Stimulated activated CD4-positive, alpha-beta T cell treated with anti-CD3 and anti-CD28 coated beads, TNF-alpha, amount 100 ng/mL, for 1 hour (primary cell): ENCODE data around the gene HOXB4.

ENCODE experiments used
- DNase-seq, 3 donors: peaks; one replicate each; pipeline ENCODE4 v3.0.0-alpha.2; 2020; ENCODE audit warnings: low read depth in 3 of 3, low spot score in 1 of 3

The HOXB4 gene

GRCh38 chr17:48615047-48615962 lies 37.2 kb upstream of the HOXB4 start, which contains the start of gene HOXB8:
HOXB8 (minus strand) TSS chr17:48615292; CDS start chr17:48614704, 588 bp downstream.
- no peak for DNase-seq

GRCh38 chr17:48613862-48614694 lies 35.9 kb upstream of the HOXB4 start:
- DNase-seq, result no peak

DNA sequence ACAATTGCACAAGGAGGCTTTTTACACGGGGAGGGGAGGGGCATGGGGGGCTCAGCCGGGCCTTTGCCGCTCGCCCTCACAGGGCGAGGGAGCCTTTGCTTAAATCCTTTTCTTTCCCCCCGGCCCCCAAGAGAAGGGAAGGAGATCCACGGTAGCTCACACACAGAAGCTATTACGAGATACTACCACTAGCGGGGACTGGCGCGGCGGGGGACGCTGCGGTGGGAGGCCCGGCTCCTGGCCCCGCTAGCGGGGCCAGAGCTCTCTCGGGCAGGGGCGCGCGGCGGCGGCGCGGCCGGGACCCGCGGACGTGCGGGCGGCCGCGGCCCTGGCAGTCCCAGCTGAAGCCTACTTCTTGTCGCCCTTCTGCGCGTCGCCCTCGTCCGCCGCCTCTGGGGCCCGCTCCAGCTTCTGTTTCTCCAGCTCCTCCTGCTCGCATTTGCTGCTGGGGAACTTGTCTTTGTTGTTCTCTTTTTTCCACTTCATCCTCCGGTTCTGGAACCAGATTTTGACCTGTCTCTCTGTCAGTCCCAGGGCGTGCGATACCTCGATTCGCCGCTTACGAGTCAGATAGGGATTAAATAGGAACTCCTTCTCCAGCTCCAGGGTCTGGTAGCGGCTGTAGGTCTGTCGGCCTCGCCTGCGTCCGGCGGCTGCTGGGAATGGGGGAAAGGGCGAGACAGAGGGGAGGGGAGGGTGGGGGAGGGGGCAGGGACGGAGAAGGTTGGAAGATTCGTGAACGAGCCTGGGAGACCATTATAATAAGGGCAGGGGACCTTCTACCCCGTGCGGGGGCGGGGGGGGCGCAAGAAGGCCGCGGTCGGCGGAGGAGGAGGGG lies 34.9 kb upstream of the HOXB4 start:
- no peak for DNase-seq

DNA sequence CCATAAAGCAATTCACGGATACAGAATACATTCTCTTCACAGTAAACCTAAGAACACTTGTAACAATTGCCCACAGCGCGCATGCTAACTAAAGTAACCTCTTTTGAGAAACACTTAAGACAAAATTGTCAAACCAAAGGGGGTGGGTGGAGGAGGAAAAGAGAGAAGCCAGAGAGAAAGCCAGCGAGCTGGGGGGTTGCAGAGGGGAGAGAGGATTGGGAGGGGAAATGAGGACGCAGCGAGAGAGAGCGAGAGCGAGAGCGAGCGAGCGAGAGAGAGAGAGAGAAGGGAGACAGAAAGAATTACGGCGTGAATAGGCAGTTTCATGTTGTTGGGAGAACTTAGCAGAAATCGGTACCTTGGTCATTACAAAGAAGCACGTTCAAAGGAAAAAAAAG lies 34.3 kb upstream of the HOXB4 start:
- DNase-seq, result no peak

- DNase-seq, result no peak
These were observed 33.7 kb upstream of the HOXB4 start for GRCh38 chr17:48611681-48612455.

DNA sequence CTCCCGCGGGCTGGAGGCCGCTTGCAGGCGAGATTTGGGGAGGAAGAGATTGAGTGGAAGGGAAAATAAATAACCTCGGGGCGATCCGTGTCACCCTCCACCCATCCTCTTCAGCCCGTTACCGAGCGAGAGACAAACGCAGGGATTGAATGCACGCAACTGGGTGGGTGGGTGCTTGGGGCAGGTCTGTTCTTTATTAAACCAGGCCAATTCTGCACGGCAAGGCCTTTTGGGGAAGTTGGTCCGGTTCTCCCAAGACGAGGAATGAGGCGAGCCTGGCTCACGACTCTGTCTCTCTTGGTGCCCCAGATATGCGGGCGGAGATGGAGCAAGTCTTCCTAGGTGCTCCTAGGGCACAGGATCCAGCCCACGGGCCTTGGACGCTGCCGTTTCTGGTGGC lies 33.1 kb upstream of the HOXB4 start:
- no peak for DNase-seq

DNA sequence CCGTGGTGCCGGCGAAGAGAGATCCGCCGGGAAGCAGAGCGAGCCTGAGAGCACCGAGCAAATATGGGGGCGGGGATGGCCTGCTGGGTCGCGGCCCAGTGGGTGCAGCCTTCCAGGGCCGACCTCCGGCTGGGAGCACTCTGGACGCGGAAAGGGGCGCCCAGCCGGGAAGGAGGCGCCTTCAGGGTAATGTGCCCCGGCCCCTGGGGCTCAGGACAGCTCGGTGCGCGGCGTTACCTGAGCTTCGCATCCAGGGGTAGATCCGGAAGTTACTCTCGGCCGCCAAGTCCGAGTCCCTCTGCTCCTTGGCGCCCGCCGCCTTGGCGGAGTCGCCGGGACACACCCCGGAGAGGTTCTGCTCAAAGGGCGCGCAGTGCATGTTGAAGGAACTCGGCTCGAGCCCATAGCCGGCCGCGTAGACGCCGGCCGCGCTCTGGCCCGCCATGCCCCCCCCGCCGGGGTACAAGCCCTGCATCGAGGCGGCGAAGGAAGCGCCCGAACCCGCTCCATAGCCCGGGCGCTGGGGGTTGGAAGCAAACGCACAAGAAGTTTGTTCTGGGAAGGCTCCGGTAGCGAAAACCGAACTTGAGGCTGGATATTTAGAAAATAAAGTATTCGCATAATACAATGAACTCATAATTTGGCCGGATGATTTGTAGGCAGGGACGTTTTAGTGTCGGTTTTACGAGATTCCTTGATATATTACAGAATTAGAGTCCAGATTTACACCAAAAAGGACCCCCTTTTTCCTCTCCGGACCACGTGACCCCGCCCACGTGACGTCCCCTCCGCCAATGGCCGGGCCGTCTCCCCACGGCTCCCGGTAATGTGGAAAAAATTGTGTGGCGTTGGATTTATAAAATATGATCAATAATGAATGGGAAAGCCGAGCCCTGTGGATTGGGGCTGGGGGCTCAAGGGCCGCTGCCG lies 32.4 kb upstream of the HOXB4 start, which contains the start of gene HOXB7:
HOXB7 (minus strand) TSS at position 736 of the 930 bp plus-strand sequence; CDS start at position 637, 99 bp downstream.
- DNase-seq, result peak in 1 of 3 donors; percentile 58

GRCh38 chr17:48609759-48610281 lies 31.7 kb upstream of the HOXB4 start:
- DNase-seq, result no peak

GRCh38 chr17:48609033-48609432 lies 30.9 kb upstream of the HOXB4 start:
- DNase-seq, result no peak

- no peak for DNase-seq
These were observed 30.3 kb upstream of the HOXB4 start for GRCh38 chr17:48608494-48608834.

- DNase-seq, result no peak
These were observed 28.9 kb upstream of the HOXB4 start for GRCh38 chr17:48606892-48607614.

GRCh38 chr17:48605991-48606891 lies 28.1 kb upstream of the HOXB4 start:
- DNase-seq, result no peak

- DNase-seq, result no peak
These were observed 27.3 kb upstream of the HOXB4 start for GRCh38 chr17:48605409-48605919.

DNA sequence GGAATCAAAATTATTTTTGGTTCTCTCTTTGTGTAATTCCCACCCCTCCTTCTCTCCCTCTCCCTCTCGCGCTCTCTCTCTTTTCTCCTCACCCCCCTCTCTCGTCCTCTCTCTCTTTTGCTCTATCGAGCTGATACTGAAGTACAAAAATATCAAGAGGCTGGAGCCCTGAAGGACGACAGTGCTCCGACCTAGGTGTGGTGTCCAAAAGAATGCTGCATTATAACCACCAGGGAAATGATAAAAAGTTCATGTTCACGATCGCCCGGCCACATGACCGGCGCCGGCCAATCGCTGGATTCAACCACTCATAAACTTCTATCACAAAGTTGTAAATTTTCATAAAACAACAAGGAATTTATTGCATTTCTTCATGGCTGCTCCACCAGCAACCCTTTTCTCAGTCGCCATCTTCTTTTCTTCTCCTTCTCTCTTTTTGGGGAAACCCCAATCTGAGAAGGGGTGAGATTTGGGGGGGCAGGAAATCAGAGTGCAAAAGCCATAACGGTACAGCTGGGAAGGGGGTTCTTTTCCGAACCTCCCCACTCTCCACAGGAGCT lies 26.7 kb upstream of the HOXB4 start, which contains the start of gene HOXB6:
HOXB6 (minus strand) TSS at position 217 of the 560 bp plus-strand sequence. CDS start 6,836 bp downstream, outside the sequence.
- no peak for DNase-seq

GRCh38 chr17:48603959-48604769 lies 26.0 kb upstream of the HOXB4 start:
- DNase-seq, result no peak
